GM10266 (cell line): ENCODE results near the gene HSD11B1.

Experiments used
- DNase-seq: peaks from one replicate; pipeline ENCODE4 v3.0.0; 2012; ENCODE audit errors: extremely low spot score
- CTCF ChIP-seq: IDR thresholded peaks from 2 replicates; pipeline ENCODE4 v1.5.1; 2012; ENCODE audit warnings: mild to moderate bottlenecking, low read depth; ENCODE audit not compliant: control insufficient read depth, insufficient read depth; ENCODE audit errors: missing control alignments

The HSD11B1 gene

GRCh38 chr1:209723756-209724693 is 19.4 kb downstream of the HSD11B1 start:
- no peak for TF ChIP-seq CTCF

GRCh38 chr1:209727286-209727685 is 22.6 kb downstream of the HSD11B1 start:
- DNase-seq, result no peak
- TF ChIP-seq CTCF, result no peak

More at GRCh38 chr1:209723756-209724693, 19.4 kb downstream of the HSD11B1 start:
- DNase-seq, result peak; percentile 14

GRCh38 chr1:209727785-209728184 is 23.1 kb downstream of the HSD11B1 start:
- no peak for TF ChIP-seq CTCF
- no peak for DNase-seq

GRCh38 chr1:209728466-209728865 is 23.8 kb downstream of the HSD11B1 start:
- DNase-seq, result no peak
- TF ChIP-seq CTCF, result no peak

- TF ChIP-seq CTCF, result no peak
- DNase-seq, result no peak
Observed at GRCh38 chr1:209729436-209729835, 24.8 kb downstream of the HSD11B1 start.

GRCh38 chr1:209732725-209733124 is 28.1 kb downstream of the HSD11B1 start:
- TF ChIP-seq CTCF, result no peak
- no peak for DNase-seq

GRCh38 chr1:209733409-209734192 is 29.0 kb downstream of the HSD11B1 start:
- DNase-seq, result no peak
- no peak for TF ChIP-seq CTCF
